BLaER1 (cell line): ENCODE results near the gene ARL13B.
"Not testable (repeated sequence)": the region's sequence is repeated elsewhere in the genome, so short reads cannot be mapped to it uniquely, and the experiment has no call there.

Experiments
- H3K27ac ChIP-seq: shearing (Covaris generic); formaldehyde crosslinking; 2 replicates; pipeline ENCODE4 v1.8.1; 2022
- H3K27me3 ChIP-seq: shearing (Covaris generic); formaldehyde crosslinking; 2 replicates; pipeline ENCODE4 v1.8.1; 2022
- H3K36me3 ChIP-seq: shearing (Covaris generic); formaldehyde crosslinking; 2 replicates; pipeline ENCODE4 v1.8.1; 2022
- H3K4me1 ChIP-seq: shearing (Covaris generic); formaldehyde crosslinking; 2 replicates; pipeline ENCODE4 v1.8.1; 2022
- H3K4me2 ChIP-seq: shearing (Covaris generic); formaldehyde crosslinking; 2 replicates; pipeline ENCODE4 v1.8.1; 2022
- H3K4me3 ChIP-seq: shearing (Covaris generic); formaldehyde crosslinking; 2 replicates; pipeline ENCODE4 v1.8.1; 2022
- H3K9ac ChIP-seq: shearing (Covaris generic); formaldehyde crosslinking; 2 replicates; pipeline ENCODE4 v1.8.1; 2022
- H3K9me3 ChIP-seq: shearing (Covaris generic); formaldehyde crosslinking; 2 replicates; pipeline ENCODE4 v1.8.1; 2022
- H4K20me1 ChIP-seq: shearing (Covaris generic); formaldehyde crosslinking; 2 replicates; pipeline ENCODE4 v1.8.1; 2022
- Cebpa-rat ChIP-seq: shearing (Covaris generic); IDR thresholded peaks from 2 replicates; pipeline ENCODE4 v1.8.1; 2022

Gene ARL13B

DNA sequence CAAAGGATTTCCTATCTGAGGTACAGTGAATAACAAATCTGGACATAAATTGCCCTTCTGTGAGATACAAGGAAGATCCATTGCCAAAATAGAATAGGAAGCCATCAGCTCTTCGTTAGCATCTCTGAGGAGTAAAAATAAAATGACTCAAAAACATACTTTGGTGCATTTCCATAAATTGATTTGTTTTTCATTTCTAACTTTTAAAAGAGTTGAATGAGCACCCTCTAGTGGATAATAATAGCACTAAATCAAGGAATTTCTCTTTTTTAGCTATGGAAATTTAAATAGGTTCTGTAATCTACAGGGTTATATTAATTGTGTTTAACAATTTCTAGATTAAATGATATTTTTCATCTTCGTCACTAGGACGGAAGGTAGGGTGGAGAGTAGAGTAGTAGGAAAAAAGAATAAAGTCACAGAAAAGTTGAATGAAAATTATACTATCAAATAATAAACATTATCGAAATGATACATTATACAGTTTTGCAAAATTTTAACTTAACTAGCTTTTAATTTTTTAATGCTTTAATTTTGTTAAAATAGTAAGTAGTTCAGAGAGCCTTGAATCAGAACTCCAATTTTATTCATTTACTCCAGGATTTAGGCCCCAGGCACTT lies 89.3 kb downstream of the ARL13B start:
- H3K9me3 ChIP-seq = peaks cover 22% of the 10 kb centered on the region
- no peak overlapping the region for H3K9ac ChIP-seq
- H3K4me1 ChIP-seq = peaks cover 20% of the 10 kb centered on the region
- H3K4me3 ChIP-seq = no peak overlapping the region
- H4K20me1 ChIP-seq = peaks cover 7% of the 10 kb centered on the region; the same call in 1 of the 2 replicates
- peaks cover 37% of the 10 kb centered on the region for H3K36me3 ChIP-seq
- no peak for TF ChIP-seq Cebpa-rat
- no peak overlapping the region for H3K4me2 ChIP-seq
- H3K27ac ChIP-seq = no peak overlapping the region
- no peaks in the 10 kb centered on the region for H3K27me3 ChIP-seq

DNA sequence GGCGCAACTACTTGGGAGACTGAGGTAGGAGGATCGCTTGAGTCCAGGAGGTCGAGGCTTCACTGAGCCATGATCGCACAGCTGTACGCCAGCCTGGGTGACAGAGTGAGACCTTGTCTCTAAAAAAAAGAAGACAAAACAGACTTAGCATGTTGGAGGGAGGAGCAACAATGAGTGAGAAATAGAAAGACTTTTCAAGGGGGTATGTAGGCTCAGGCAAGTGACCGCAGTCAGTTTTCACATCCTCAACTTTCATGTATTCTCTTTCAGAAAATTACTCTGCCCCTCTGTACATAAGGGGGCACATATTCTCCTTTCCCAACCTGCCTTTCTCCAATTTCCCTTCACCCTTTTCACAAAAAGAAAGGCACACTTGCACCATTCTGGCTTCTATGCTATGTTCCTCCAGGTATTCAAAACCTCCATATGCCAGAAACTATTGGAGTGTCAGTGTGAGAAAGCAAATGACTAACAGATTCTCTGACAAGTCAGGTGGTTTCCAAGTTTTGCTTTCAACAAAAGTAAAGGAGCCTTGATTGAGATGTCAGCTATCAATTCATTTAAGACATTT lies 90.5 kb downstream of the ARL13B start:
- Histone ChIP-seq H3K36me3 (peaks cover 40% of the 10 kb centered on the region), H3K9ac (no peak overlapping the region), H3K4me2 (no peak overlapping the region), H3K9me3 (peaks cover 22% of the 10 kb centered on the region), H3K27ac (no peak overlapping the region), H3K4me1 (peaks cover 12% of the 10 kb centered on the region), H3K4me3 (no peak overlapping the region), H3K27me3 (no peaks in the 10 kb centered on the region), H4K20me1 (peaks cover 7% of the 10 kb centered on the region; the same call in 1 of the 2 replicates)
- no peak for TF ChIP-seq Cebpa-rat

DNA sequence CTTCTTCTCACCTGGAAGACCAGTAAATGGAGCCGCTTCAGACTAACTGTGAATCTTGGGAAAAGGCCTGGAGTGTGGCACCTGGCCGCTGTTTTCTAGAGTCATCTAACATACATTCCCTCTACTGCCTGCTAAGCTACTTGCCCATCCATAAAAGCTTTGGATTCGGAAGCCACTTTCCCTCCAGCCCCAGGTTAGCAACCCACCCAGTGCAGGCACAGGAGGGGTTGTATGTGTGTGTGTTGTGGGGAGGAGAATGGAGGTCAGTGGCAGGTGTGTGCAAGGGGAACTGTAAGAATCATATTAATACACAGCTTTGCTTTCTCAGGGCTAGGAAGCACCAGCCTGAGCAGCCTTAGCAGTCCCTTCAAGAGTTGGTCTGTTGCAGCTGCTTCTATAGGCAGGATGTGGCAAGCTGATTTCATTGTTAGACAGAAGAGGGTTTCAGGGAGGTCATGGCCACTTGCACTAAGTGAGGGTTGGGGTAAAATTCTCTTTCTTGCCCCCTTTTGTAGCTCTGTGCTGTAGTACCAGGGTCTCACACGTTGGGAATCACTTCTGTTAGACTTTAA lies 91.8 kb downstream of the ARL13B start:
- no peak for TF ChIP-seq Cebpa-rat
- H3K27ac ChIP-seq = no peak overlapping the region
- H3K9me3 ChIP-seq = peaks cover 26% of the 10 kb centered on the region
- H3K27me3 ChIP-seq = no peaks in the 10 kb centered on the region
- no peak overlapping the region for H3K9ac ChIP-seq
- peaks cover 49% of the 10 kb centered on the region for H3K36me3 ChIP-seq
- H3K4me3 ChIP-seq = no peak overlapping the region
- H3K4me1 ChIP-seq = 0 out of 2 replicates have a peak, but pooled peaks cover 7% of the 10 kb centered on the region
- peaks cover 8% of the 10 kb centered on the region; the same call in 1 of the 2 replicates for H4K20me1 ChIP-seq
- no peak overlapping the region for H3K4me2 ChIP-seq

DNA sequence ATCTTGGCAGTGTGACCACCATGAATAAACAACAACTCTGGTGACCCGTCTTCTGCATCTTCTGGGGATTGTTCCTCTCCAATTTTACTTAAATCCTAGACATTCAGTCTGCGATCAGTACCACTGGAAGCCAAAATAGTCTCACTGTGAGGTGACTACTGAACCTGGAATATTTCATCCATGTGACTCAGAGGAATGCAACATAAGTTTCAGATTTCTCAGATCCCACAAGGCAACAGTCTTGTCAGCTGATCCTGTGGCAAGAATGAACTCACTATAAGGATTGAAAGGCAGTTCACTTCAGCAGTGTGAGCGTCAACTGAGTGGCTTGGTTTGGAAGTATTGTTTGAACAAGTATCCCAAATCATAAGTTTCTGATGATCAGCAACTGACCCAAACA lies 96.1 kb downstream of the ARL13B start:
- H3K36me3 ChIP-seq = peaks cover 52% of the 10 kb centered on the region
- no peaks in the 10 kb centered on the region for H3K27me3 ChIP-seq
- 0 out of 2 replicates have a peak, but pooled peaks cover 7% of the 10 kb centered on the region for H3K4me1 ChIP-seq
- no peak overlapping the region for H3K27ac ChIP-seq
- H3K9ac ChIP-seq = no peak overlapping the region
- TF ChIP-seq Cebpa-rat = no peak
- H3K4me2 ChIP-seq = no peak overlapping the region
- peaks cover 20% of the 10 kb centered on the region for H3K9me3 ChIP-seq
- H3K4me3 ChIP-seq = no peak overlapping the region
- 0 out of 2 replicates have a peak, but pooled peaks cover 11% of the 10 kb centered on the region for H4K20me1 ChIP-seq

- H3K36me3 ChIP-seq = peaks cover 60% of the 10 kb centered on the region
- not testable (repeated sequence) for H3K4me1 ChIP-seq, H3K4me3 ChIP-seq, H3K9ac ChIP-seq, H4K20me1 ChIP-seq, H3K27me3 ChIP-seq, H3K27ac ChIP-seq, H3K4me2 ChIP-seq
- peaks cover 13% of the 10 kb centered on the region for H3K9me3 ChIP-seq
These were observed 100.6 kb downstream of the ARL13B start for GRCh38 chr3:94080552-94080951.

GRCh38 chr3:94081884-94082283 lies 101.9 kb downstream of the ARL13B start:
- H3K4me2 ChIP-seq = no peak overlapping the region
- no peaks in the 10 kb centered on the region for H3K27me3 ChIP-seq
- no peak overlapping the region for H3K4me3 ChIP-seq
- H4K20me1 ChIP-seq = 0 out of 2 replicates have a peak, but pooled peaks cover 7% of the 10 kb centered on the region
- no peak overlapping the region for H3K9ac ChIP-seq
- peaks cover 55% of the 10 kb centered on the region for H3K36me3 ChIP-seq
- no peaks in the 10 kb centered on the region for H3K4me1 ChIP-seq
- peaks cover 3% of the 10 kb centered on the region; the same call in 1 of the 2 replicates for H3K9me3 ChIP-seq
- no peak overlapping the region for H3K27ac ChIP-seq
- TF ChIP-seq Cebpa-rat = no peak

- no peak overlapping the region for H3K4me2 ChIP-seq
- no peak overlapping the region for H3K4me3 ChIP-seq
- no peak overlapping the region for H3K9ac ChIP-seq
- H3K4me1 ChIP-seq = no peaks in the 10 kb centered on the region
- no peaks in the 10 kb centered on the region for H3K27me3 ChIP-seq
- peaks cover 55% of the 10 kb centered on the region for H3K36me3 ChIP-seq
- no peaks in the 10 kb centered on the region for H3K9me3 ChIP-seq
- no peak for TF ChIP-seq Cebpa-rat
- H3K27ac ChIP-seq = no peak overlapping the region
- H4K20me1 ChIP-seq = 0 out of 2 replicates have a peak, but pooled peaks cover 4% of the 10 kb centered on the region
These were observed 102.5 kb downstream of the ARL13B start for GRCh38 chr3:94082391-94082937.

DNA sequence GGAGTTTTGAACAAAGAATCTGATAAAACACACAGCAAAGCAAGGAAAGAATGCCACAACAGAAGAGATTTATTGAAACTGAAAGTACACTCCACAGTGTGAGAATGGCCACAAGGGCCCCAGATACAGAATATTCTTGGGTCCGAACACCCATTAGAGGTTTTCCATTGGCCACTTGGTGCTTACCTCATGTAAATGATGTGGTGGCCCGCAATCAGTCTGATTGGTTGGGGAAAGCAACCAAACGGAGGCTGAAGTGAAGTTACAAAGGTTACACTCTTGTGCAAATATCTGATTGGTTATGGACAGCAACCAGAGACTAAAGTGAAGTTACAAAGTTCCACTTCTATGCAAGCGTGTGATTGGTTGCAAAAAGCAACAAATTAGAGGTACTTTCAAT lies 103.3 kb downstream of the ARL13B start:
- 0 out of 2 replicates have a peak, but pooled peaks cover 4% of the 10 kb centered on the region for H4K20me1 ChIP-seq
- no peak overlapping the region for H3K9ac ChIP-seq
- no peaks in the 10 kb centered on the region for H3K9me3 ChIP-seq
- H3K4me1 ChIP-seq = no peaks in the 10 kb centered on the region
- H3K4me3 ChIP-seq = no peak overlapping the region
- H3K27ac ChIP-seq = no peak overlapping the region
- no peak overlapping the region for H3K4me2 ChIP-seq
- H3K36me3 ChIP-seq = peaks cover 63% of the 10 kb centered on the region
- no peak for TF ChIP-seq Cebpa-rat
- H3K27me3 ChIP-seq = no peaks in the 10 kb centered on the region

DNA sequence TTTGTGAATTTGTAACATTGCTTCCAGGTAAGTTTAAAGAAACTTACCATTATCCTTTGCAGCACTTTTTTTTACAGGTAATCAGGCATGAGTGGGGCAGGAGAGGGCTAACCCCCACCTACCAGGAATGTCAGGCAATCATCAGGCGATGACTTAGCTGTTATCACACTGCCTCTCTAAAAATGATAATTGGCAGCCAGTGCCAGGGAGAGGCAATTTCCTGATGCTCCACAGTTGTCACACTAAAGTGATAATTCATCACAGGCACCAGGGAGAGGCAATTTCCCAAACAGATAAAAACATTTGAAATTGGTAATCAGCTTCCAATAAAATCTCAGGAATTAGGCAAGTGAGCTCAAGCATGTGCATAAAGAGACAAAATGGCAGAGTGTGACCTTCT lies 109.2 kb downstream of the ARL13B start:
- Histone ChIP-seq H3K36me3 (peaks cover 56% of the 10 kb centered on the region), H3K4me3 (no peak overlapping the region), H4K20me1 (no peaks in the 10 kb centered on the region), H3K27me3 (no peaks in the 10 kb centered on the region), H3K4me2 (no peak overlapping the region), H3K4me1 (no peaks in the 10 kb centered on the region), H3K27ac (no peak overlapping the region), H3K9me3 (no peaks in the 10 kb centered on the region), H3K9ac (no peak overlapping the region)
- no peak for TF ChIP-seq Cebpa-rat

- TF ChIP-seq Cebpa-rat = no peak
- Histone ChIP-seq H3K4me1 (no peaks in the 10 kb centered on the region), H3K9me3 (no peaks in the 10 kb centered on the region), H3K36me3 (peaks cover 59% of the 10 kb centered on the region), H3K27me3 (no peaks in the 10 kb centered on the region), H3K4me2 (no peak overlapping the region), H3K27ac (no peak overlapping the region), H3K4me3 (no peak overlapping the region), H3K9ac (no peak overlapping the region), H4K20me1 (no peaks in the 10 kb centered on the region)
These were observed 112.1 kb downstream of the ARL13B start for GRCh38 chr3:94092086-94092485.
